T-helper 2 cell (primary cell): ENCODE results near the gene CNKSR2.

Experiments used
- DNase-seq, 5 experiments: peaks; one replicate each; pipeline versions ENCODE4 v3.0.0 to v3.0.0-alpha.2; 2012 to 2022

Gene CNKSR2

GRCh38 chrX:21612154-21612553, 237.9 kb downstream of the CNKSR2 start:
- no peak for DNase-seq

- no peak for DNase-seq
Measured at GRCh38 chrX:21616386-21616785, 242.2 kb downstream of the CNKSR2 start.

GRCh38 chrX:21620234-21620633, 246.0 kb downstream of the CNKSR2 start:
- DNase-seq: no peak

GRCh38 chrX:21623778-21624501, 249.7 kb downstream of the CNKSR2 start:
- no peak for DNase-seq

- DNase-seq: no peak
Measured at GRCh38 chrX:21632027-21632426, 257.8 kb downstream of the CNKSR2 start.

GRCh38 chrX:21638311-21638710, 264.1 kb downstream of the CNKSR2 start:
- no peak for DNase-seq

GRCh38 chrX:21639775-21640174, 265.6 kb downstream of the CNKSR2 start:
- DNase-seq: no peak

- DNase-seq: no peak
Measured at GRCh38 chrX:21645431-21645830, 271.2 kb downstream of the CNKSR2 start.

- no peak for DNase-seq
Measured at GRCh38 chrX:21645886-21646285, 271.7 kb downstream of the CNKSR2 start.

GRCh38 chrX:21655901-21656586, 281.8 kb downstream of the CNKSR2 start:
- no peak for DNase-seq

GRCh38 chrX:21656587-21657317, 282.5 kb downstream of the CNKSR2 start:
- DNase-seq: no peak

- DNase-seq: peak in 1 of 5 experiments; percentile 40
Measured at GRCh38 chrX:21657318-21658151, 283.3 kb downstream of the CNKSR2 start.

- DNase-seq: peak in 2 of 5 experiments; percentile 6 to 26
Measured at GRCh38 chrX:21658152-21658737, 284.0 kb downstream of the CNKSR2 start, which contains the start of gene KLHL34. Gene KLHL34, minus strand, starts transcription at chrX:21658330. Its CDS starts 542 bp downstream, at chrX:21657788.

- peak in 1 of 5 experiments; percentile 25 for DNase-seq
Measured at GRCh38 chrX:21658746-21659145, 284.5 kb downstream of the CNKSR2 start.

- no peak for DNase-seq
Measured at GRCh38 chrX:21659320-21659719, 285.1 kb downstream of the CNKSR2 start.

- no peak for DNase-seq
Measured at GRCh38 chrX:21660156-21660555, 285.9 kb downstream of the CNKSR2 start.

GRCh38 chrX:21661316-21661715, 287.1 kb downstream of the CNKSR2 start:
- no peak for DNase-seq

- no peak for DNase-seq
Measured at GRCh38 chrX:21662761-21663160, 288.5 kb downstream of the CNKSR2 start.

GRCh38 chrX:21666252-21666651, 292.0 kb downstream of the CNKSR2 start:
- DNase-seq: no peak

- no peak for DNase-seq
Measured at GRCh38 chrX:21666679-21667078, 292.5 kb downstream of the CNKSR2 start.

GRCh38 chrX:21674430-21675186, 300.4 kb downstream of the CNKSR2 start:
- DNase-seq: no peak
